8988T (cell line): ENCODE results near the gene KCNK1.

Experiments
- DNase-seq: peaks from one replicate; pipeline ENCODE4 v3.0.0; 2011

Gene KCNK1

DNA sequence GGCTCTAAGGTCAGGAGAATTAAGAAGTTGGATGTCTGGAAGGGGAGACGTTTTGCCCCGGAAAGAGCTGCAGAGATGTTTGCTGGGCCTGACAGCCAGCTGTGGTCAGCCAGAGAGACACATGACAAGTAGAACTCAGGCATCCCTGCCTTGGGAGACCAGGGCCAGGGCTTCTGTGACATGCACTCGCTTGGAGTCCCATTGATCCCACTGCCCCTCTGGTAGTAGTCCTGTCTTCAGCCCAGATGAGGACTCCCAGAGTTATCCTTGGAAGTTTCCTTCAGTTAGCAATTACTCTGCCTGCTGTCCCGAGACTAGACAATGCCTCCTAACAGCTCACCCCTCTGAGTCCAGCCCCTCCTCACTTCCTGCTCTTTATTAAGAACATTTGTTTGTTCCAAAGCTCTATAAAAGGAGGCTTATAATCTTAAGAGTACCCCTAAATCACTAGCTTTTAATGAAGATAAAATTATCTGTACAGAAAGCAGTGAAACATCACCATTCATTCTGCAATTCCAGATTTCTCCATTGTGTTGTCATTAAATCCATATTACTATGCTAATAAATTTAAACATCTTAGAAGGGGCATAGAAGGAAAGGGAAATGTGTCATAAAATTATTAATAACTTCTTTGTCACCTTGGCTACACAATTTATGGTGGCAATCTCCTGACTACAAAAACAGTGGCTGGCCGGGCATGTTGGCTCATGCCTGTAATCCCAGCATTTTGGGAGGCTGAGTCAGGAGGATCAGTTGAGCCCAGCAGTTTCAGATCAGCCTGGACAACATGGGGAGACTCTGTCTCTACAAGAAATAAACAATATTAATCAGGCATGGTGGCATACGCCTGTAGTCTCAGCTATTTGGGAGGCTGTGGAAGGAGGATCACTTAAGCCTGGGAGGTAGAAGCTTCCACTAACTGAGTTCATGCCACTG, 94.2 kb downstream of the KCNK1 start:
- DNase-seq: no peak

DNA sequence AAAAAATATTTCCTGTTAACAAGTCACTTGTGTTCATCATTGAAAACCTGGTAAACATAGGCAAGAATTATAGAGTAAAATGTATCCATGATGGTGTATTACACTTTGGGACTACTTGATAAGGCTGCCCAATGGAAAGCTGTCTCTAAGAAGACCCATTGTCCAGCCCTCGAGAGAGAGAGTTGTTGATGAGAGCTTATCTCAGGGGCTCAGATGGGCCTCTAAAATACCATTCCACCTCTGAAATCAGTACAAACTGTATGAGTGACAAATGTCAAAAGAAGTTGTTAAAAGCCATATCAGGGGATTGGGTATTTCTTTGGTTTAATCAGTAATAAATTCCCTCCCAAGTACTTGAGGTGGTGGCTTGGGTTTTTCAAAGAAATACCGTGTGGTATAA, 96.1 kb downstream of the KCNK1 start:
- no peak for DNase-seq

DNA sequence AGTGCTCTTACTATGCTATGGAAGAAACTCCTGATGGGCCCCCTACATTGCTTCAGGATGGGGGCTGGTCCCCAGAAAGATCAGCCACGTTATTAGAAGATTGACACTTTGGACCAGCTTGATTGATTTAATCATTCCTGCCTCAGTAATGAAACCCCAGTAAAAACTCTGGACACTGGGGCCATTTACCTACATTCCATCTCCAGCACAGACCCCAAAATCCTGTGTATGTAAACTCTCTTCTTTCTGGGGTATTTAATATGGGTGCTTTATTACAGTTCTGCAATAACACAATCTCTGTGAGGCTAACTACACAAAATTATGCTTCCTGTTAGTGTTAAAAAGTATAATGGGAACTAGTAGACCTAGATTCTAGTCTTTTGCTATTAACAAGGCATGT, 96.6 kb downstream of the KCNK1 start:
- DNase-seq: no peak

DNA sequence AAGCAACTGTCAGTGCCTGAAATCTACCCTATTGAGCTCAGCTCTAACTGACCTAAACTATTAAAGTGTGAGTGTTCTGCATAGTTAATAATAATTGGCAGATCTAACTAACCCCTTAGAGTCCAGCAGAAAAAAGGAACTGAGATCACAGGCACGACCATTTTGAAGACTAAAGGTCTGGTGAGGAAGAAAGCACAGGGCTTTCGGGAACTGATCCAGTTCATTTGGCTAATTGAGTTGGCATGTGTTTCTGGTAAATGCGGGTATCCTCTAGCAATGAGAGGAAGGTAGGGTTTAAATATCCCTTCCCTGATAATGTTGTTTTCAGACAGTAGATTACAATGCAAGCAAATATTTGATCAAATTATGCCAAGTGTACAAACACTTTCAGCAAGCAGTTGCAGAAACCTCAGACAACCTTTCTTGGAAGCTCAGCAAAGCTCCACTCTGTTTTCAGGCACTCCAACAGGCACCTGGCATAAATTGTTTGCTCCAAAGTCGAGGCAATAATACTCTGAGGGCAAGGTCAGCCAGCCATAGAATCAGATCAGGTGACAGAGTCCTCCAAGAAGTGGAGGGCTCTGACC, 100.8 kb downstream of the KCNK1 start:
- DNase-seq: no peak

DNA sequence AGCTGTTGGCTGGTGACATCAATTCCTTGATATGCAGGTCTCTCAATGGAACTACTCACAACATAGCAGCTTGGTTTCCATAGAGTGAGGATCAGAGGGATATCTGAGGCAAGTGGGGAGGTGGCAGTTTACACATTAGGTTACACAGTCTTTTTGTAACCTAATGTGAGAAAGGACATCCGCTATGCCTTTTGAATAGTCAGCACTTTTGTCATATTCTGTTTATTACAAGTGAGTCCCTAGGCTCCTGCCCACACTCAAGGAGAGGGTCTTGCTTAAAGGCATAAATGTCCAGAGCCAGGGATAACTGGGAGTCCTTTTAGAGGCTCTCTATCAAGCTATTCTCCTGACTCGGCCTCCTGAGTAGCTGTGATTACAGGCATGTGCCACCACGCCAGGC, 104.2 kb downstream of the KCNK1 start:
- no peak for DNase-seq

DNA sequence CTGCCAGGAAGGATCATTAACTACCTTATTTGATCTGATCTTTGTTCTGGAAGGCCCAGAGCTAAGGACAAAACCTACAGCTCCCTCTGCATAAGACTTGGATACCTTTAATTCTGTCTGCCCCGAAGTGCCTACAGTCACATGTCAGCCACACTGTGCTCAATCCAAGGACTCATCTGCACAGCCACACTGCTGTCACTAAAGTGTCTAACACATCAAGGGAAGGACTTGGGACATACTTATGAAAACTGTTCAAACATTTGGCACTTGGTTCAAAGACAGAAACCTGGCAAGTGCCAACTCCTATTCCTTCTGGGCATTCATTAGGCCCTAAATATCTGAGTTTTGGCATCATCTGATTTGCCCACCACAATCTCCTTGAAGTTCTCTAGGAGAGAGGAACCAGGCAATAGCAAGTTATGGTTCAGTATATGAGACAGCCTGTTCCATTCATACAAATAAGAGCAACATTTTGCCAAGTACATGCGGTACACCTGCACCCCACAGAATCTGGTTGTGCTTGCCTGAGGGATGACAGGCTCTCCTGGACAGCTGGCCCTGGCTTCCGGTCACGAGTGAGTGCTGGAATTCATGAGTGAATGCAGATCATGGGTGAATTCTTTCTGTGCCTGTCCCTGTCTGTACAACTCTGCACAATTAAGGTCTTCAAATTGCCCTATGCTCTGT, 105.9 kb downstream of the KCNK1 start:
- DNase-seq: no peak

DNA sequence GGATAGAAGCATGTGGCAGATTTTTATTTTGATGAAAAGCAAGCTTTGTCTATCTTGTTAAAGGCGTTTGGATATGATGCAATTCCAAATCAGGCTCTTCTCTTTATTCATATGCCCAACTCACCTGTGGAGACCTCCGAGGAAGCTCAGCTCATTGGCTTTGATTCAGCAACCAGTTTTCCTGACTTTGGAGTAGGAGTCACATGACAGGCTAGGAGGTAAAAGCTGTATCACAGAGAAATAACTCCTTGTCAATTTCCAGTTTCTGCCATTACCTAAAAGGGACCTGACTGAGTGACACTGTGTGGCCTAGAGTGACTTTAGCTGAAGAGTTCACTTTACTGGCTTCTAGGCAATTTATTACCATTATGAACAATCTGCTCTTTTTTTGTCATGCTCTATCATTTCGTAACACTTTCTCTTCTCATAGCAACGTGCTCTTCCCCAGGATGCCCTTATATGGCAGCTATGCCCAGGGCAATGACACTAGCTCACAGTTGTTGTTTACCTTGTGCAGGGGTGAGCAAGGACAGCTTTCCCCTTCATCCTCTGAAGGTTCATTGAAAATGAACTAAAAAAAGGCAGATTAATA, 107.2 kb downstream of the KCNK1 start:
- no peak for DNase-seq
